DMS53 treated with DMSO at 0.1 percent for 48 hours (cell line): ENCODE results near the gene BAHCC1.

Experiments used
- DNase-seq: peaks from one replicate; lab custom pipeline; 2025; ENCODE audit not compliant: unreplicated experiment; lab: John Stamatoyannopoulos, UW

The BAHCC1 gene

DNA sequence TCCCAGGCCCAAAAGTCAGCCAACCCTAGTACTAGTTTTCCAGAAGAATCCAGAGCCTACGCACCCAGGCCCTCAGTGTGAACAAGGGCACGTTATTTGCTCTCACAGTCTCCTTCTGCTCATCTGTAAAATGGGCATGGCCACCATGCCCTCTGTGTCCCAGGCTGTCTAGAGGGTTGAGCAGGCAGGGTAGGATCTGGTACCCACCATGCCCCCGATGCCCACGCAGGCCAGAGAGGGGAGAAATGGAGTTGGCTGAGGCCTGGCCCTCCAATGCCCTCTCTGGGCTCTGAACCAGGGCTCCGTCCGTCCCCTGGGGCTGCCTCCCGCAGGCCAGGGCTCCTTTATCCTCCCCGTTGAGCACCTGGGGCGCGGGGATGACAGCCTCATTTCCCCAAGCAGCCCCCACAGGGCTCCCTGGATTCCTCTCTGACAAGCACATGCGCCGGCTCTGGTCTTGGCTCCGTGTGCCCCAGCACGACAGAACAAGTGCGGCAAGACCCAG lies 9.1 kb upstream of the BAHCC1 start:
- no peak for DNase-seq

DNA sequence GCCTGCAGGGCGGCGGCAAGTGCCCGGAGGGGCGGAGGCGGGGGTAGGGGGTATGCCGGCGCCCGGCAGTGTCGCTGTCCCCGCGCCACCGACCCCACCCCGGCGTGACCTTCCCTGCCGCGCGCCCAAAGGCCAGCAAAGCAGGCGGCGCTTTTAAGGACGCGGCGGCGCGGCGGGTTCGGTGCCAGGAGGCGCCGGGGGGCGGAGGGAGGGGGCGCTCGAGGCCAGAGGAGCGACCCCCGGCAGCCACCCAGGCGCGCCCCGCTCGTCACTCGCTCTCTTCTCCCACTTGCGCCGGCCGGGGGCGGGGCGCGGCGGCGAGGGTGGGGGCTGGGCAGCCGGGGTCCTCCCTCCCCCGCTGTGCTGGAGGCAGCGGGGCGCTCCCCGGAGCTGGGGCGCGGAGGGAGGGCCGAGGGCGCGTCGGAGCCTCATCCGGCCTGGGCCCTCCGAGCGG lies 8.6 kb upstream of the BAHCC1 start:
- DNase-seq = no peak

DNA sequence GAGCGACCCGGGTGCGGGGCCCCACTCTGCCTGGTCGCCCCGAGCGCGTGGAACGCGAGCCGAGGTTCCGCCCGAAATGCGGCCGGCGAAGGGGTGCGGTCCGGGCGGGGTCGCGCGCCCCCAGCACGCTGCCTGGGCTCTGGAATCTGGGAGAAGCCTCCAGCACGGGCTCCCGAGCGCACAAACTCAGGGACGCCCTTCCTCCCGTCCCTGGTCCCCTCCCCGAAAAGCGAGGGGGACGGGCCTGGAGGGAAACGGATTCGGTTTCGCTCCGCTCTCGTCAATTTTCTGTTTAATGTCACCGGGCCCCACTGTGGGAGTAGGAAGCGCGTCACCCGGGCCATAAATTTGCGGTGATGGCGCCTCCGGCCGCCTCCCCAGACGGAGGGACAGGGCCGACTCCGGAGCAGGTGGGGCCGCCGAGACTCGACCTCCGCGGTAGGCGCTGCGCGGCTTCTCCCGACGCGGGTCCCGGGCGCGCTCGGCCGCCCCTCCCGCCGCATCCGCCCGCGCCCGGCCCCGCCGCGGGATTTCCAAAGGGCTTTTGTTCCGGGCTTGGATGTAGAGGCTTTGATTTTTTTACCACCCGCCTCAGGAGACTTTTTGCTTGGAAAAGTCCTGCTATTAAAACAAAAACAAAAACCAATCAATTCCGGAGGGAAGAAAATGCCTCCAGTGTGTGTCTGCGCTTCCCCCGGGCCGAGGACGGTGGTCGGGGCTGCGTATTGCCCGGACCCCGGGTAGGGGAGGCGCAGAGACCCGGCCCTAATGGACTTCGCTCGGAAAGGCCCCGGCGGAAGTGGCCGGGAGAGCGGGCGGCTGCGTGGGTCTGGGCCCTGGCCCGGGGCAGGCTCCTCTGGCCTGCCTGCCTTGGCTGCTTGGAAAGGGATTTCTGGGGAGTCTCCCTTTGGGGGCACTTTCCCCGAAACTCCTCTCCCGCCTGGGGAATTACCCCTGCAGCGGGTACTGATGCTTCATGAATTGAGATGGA lies 7.9 kb upstream of the BAHCC1 start:
- peak; percentile 13 for DNase-seq

DNA sequence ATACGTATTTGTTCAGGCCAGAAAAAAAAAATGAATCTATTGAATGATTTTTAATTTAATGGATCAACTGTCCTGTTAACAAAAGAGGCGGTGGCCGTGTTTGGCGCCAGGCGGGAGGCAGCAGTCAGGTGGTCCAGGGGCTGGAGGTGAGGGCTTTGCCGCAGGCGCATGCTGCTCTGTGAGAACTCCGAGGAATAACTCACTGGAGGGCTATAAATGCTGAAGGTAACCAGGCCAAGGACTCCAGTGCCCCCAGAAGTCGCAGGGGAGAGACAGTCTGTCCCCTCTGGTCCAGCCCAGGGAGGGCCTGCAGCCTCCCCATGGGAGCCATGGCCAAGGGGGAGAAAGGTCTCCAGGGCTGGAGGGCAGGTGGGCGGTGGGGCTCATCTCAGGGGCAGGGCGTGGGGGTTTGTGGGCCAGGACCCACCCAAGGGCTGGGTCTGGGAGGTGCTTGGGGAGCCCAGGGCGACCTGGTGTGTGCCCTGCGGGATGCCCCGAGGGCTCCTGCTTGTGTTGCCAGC lies 7.1 kb upstream of the BAHCC1 start:
- no peak for DNase-seq

DNA sequence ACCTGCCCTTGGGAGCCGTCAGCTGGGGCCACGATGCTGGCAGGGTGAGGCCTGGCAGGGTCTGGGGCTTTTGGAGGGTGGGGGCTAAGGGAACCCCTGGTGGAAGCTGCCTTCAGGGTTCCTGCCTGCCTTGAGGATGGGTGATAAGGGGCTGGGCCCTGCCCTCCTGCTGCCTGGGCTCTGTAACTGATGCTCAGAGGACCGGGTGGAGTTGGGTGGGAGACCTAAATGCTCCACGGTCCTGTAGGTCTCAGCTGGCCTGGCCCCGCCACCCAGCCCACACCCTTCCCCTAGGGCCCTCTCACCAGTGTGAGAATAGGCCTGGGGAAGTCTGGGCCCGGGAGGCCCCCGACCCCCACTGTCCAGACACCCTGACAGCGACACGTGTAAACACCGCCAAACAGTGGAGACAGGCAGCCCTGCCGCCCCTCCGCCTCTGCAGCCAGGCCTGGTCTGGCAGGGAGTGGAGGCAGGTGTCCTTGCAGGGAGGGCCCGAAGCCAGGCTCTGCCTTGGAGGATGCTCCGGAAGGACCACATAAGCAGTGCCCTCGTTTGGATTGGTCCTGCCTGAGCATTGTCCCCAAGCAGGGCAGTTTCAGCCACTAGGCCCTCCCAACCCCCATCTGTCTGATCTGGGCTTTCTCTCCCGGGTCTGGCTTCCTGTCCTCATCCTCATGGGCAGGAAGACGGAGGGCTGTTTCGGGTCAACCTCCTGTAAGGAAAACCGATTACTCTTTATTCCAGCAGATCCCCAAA lies 6.5 kb upstream of the BAHCC1 start:
- no peak for DNase-seq

DNA sequence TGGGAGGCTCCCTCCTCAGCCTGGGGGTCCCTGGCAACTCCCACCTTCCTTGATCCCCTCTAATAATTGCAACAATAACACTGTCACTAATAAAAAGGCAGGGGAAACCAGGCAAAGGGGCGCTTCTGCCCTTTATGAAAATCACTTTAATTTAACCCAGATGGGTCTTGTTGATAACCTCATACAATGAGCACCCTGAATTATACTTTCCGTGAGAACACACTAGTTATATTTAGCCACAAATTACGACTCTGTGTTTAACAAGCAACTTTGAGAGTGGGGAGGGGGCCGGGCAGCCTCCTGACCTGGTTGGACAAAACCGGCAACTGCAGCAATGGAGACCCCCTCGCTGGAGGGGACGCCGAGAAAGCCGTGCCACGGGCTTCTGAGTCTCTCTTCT lies 5.7 kb upstream of the BAHCC1 start:
- no peak for DNase-seq

DNA sequence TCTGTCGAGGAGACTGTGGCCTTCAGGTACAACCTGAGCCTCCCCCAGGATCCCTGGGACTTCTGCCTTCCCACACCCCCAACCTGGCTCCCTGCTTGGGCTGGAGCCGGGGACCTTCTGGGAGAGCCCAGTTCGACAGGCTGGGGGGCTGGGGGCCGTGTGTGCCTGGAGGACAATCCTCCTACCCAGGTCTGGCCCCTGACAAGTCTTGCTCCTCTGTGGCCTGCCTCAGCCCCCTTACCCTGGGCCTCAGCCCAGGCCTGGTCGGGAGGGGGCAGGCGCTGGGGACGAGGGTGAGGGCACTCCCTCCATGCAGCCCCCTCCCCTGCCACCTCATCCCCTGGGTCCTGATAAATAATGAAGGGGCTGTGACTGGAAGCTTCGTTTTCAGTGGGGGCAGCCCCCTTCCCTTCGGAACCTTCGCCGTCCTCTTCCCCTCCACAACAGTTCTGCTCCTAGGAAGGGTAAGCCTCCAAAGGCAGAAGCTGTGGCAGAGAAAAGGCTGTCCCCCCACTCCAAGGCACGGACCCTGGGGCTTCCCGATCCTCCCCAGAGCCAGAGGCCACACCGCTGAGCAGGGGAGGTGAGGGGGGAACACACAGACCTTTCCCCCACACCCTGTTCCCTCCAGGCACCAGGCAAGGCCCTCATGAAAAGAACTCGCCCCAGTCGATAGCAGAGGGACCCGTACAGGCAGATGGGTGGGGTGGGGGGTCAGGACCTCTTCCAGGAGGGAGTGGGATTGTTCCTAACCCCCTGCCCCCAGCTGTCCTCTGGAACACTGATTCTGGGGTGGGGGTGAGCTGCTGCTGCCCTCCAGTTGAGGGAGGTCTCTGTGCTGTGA lies 5.0 kb upstream of the BAHCC1 start:
- DNase-seq = no peak

DNA sequence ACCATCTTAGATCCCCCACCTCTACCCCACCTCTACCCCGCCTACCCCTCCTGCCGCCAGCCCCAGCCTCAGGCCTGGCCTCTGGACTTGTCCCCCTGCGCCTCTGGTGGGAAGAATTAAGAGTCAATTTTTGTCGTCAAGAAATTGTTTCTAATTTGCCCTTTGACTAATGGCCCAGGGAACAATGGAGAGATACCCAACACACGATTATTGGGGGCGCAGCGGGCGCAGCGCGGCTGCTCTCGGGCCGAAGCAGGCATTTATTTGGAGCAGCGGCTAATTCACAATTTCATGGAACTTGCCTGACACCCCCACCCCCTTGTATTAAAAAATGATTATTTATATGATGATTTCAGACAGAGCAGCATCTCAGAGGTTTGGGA lies 4.4 kb upstream of the BAHCC1 start:
- no peak for DNase-seq

DNA sequence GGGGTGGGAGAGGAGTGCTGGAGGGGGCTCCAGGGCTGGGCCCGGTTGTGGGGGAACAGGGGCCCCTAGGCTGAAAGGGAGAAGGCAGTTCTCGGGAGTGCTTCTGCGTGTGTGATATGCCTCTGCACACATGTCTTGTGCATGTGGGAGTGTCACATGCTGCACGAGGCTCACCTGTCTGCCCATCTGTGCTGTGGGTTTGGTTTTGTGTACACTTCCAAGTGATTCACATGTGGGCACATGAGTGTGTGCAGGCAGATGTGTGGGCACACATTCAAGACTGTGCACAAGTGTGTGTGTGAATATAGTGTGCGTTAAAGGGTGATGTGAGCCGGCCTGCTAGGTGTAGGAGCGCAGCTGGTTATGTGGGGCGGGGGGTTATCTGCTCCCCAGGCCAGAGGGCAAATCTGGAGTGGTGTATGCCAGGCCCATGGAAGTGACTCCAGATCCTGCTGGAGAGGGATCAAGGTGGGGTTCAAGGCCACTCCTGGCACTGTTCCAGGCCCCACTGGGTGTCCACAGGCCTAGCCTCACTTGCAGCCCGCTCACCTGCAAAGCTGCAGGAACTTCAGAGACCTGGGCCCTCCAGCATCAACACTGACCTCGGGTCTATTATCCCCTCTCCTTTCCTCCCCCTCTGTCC lies 3.8 kb upstream of the BAHCC1 start:
- DNase-seq = no peak

DNA sequence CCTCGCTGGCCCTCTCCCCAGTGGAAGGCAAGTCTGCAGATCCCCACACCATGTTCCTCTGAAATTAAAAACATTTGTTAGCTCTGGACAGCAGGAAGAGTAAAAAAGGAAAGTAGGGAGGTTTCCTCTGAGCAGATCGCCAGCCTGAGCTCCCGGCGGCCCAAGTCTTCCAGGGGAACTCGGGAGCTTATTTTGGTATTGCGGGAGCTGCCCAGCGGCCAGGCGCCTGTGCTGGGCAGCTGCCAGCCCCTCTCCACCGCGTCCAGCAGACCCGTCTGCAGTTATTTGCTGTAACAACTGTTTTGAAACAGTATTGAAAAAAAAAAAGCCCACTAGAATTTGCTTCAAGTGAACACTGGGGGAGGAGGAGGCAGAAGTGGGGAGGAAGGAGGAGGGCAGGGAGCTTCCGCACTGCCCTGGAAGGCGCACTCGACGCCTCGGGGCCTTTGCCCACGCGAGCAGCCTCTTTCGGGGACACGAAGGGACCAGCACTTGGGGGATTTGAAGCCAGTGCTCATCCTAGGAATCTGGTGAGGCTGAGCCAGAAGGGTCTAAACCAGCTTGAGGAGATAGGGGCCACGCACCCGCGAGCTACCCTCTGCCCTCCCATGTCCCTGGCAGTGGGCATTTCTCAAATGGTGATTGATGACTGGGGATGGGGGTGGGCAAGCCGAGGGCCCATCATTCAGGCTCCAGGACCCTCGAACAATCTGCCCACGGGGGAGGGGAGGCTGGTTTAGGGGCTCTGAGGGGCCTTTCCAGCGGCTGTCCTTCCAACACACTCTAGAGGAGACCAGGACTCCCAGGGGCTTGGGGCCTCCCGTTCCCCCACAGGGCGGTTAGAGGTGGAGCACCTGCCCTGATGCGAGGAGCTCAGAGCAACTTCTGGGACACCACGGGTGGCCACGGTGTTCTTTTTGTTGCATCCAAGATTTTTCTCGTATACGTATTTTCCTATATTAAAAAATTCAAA lies 3.0 kb upstream of the BAHCC1 start:
- no peak for DNase-seq

DNA sequence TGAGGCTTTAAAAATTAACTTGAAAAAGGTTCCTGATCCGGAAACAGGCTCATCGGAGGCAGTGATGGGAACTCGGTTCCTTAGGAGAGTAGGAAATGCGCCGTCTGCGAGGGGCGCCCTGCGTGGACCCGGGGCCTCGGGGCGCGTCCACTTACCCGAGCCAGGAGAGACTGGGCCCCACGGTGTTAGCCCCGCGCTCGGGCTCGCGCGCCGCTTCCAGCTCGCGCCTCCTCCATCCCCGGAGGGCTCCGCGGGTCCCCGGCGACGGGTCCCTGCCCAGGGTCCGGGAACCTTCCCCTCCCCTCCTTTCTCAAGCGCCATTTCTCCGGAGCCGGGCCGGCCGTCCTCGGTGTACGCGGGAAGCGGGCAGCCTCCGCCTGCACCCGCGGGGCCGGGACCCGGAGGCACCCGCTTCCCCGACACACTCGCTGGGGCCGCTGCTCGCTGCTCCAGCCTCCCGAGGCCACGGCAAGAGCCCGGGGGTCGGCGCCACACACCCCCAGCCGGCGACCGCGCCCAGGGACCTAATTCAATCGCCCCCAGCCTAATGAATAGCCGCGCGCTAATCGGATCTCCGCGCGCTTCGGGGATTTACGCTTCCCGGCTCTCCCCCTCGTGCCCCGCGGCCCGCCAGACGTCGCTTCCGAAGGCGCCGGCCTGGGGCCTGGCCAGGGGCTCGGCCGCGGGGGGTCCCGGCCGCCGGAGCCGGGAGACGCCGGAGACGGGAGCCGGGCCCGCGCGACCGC lies 2.2 kb upstream of the BAHCC1 start:
- DNase-seq = no peak

DNA sequence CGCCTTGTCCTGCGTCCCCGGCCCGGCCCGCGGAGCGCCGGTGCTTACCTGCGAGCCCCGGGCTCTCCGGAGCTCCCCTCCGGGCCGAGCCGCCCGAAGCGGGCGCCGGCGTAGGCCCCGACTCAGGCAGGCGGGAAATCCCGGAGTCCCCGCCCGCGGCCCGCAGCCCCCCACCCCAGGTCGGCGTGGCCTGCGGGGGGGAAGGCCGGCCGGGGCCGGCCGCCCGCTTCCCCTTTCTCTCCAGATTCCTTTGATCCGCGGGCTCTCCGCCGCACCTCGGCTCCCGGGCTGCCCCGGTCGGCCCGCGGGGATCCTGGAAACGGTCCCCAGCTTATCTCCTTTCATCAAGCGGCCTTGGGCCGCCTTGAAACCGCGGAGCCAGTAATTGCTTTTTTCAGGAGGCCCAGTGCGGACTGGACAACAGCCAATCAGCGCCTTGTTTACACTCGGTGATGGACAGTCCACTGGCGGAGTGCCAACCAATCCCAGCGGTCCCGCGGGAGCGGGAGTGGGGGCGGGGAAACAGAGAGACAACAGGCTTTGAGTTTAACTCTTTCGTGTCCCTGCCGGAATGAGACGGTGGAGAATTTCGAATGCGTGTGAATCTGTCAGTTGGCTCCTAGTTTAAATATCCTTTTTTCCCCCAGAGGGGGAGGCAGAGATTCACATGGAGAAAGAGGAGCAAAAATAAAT lies 1.4 kb upstream of the BAHCC1 start:
- DNase-seq = peak; percentile 98

DNA sequence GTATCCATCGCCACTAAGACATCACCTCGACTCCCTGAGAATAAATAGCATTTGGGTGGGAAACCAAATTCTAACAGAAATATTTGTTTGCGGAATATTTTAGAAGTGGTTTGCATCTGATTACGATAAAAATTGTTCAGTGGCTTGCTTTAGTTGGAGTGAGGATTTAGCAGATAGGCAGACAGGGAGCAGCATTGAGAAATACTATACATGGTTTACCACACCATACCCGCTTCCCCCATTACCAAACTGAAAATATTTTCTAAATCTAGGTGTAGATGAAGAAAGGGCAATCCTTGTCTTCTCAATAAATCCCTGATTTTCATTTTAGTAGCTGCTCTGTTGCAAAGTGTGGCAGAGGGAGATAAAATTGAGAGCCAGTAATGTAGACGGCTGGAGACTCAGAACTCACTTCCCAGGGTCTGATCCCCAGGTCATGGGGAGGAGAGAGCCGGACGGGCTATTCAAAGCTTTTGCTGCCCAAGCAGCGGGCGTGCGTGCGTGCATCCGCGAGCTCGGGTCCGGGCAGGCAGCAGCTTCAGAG lies 808 bp upstream of the BAHCC1 start:
- DNase-seq = no peak

DNA sequence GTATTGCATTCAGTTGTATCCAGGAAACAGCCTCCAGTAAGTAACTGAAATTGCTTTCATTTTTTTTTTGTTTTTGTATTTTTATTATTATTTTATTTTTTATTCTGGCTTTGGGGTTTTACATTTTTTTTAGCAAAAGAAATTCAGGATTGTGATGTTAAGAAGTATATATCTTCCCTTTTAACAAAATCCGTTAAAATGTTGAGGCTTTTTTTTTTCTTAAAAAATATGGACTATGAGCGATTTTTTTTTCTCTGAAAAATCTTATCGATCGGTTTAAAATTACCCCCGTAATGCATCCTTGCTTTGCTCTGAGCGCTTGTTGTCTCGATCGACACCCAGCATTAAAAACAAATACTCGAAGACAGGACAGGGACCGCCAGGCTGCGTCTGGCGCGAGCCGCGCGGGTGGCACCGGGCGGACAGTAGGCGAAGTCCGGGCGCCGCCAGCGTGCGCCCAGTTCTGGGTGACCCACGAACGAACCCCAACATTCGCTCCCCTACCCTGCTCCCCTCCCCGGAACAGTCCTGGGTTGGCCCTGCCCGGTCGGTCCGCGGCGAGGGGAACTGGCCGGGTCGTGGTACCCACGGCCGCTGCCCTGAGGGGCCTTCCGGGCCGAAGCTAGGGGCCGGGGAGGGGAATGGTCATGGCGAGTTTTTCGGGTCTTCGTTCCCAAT lies 482 bp downstream of the BAHCC1 start:
- no peak for DNase-seq

DNA sequence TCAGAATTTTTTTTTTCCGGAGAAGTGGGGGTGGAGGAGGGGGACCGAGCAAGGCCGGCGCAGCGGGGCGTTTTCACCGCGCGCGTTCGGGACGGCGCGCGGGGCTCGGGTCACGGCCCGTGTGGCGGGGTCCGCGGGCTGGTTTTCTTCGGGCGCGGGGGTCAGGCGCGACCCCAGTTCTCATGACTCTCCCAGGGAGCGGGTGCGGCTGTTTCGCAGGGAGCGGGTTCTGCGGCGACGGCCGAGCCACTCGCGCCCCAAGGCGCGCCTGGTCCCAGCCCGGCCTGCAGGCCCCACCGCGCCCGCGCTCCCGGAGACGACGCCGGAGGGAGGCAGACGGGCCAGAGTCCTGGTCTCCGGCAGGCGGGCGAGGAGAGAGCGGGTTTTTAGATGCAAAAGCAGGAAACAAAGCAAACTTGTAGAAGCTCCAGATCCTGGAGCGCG lies 1.0 kb downstream of the BAHCC1 start:
- no peak for DNase-seq

DNA sequence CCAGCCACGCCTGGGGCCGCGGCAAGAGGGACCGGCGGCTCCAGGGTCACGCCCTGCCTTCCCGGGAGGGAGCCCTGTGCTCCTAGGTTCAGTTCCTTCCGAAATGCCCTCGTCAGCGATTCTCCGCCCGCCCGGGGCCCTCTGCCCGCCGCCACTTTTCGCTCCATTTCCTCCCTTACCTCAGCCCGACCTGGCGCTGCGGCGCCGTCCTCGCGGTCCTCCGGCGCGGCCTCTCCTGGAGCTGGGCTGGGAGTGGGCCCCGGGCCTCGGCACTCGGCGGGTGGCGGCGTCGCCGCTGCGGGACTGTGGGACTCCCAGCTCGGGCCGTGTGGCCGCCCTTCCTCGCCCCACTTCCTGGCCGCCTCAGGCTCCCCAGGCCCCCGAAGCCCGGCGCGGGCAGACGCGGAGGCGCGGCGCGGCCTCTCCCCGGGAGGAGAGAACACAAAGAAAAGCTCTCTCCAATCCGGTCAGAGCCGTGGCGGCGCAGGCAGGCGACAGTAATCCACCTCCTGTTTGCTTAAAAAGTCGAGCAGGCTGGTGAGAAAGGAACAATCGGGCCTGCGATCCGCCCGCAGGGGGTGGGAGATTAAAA lies 1.6 kb downstream of the BAHCC1 start:
- DNase-seq = peak; percentile 31
